ENCODE results near the gene REN.

The REN gene

GRCh38 chr1:204178487-204179281 is 12.5 kb upstream of the REN start:
- H3K27me3 ChIP-seq: peaks cover 0 to 32% of the 10 kb centered on the region in 2 donors
- no peak overlapping the region for H3K27ac ChIP-seq
- no peak for DNase-seq
- TF ChIP-seq CTCF (IDR thresholded peaks at IDR 0.05): no peak
- H3K36me3 ChIP-seq: no peaks in the 10 kb centered on the region
- no peaks in the 10 kb centered on the region for H3K4me1 ChIP-seq
- no peaks in the 10 kb centered on the region for H3K9me3 ChIP-seq
- no peak overlapping the region for H3K4me3 ChIP-seq
- intact Hi-C loops (cut with DNase I; ENCODE audit: low total_unique reads): no loop called here

- no peak for TF ChIP-seq CTCF (IDR thresholded peaks at IDR 0.05)
- Histone ChIP-seq H3K9me3 (no peaks in the 10 kb centered on the region), H3K27ac (no peak overlapping the region), H3K36me3 (no peaks in the 10 kb centered on the region), H3K27me3 (peaks cover 0 to 32% of the 10 kb centered on the region in 2 donors), H3K4me3 (no peak overlapping the region), H3K4me1 (no peaks in the 10 kb centered on the region)
- intact Hi-C loops (cut with DNase I; ENCODE audit: low total_unique reads): no loop called here
- no peak for DNase-seq
Observed at GRCh38 chr1:204177133-204177532, 11.0 kb upstream of the REN start.

GRCh38 chr1:204176049-204176448 is 9.9 kb upstream of the REN start:
- H3K4me1 ChIP-seq: no peaks in the 10 kb centered on the region
- intact Hi-C loops (cut with DNase I; ENCODE audit: low total_unique reads): no loop called here
- TF ChIP-seq CTCF (IDR thresholded peaks at IDR 0.05): no peak
- H3K27ac ChIP-seq: no peak overlapping the region
- peaks cover 0 to 32% of the 10 kb centered on the region in 2 donors for H3K27me3 ChIP-seq
- H3K36me3 ChIP-seq: no peaks in the 10 kb centered on the region
- H3K9me3 ChIP-seq: no peaks in the 10 kb centered on the region
- no peak for DNase-seq
- H3K4me3 ChIP-seq: no peak overlapping the region

- peaks cover 0 to 7% (median 6%) of the 10 kb centered on the region in 3 donors for H3K9me3 ChIP-seq
- H3K27ac ChIP-seq: no peak overlapping the region
- no peaks in the 10 kb centered on the region for H3K4me1 ChIP-seq
- no peak overlapping the region for H3K4me3 ChIP-seq
- H3K36me3 ChIP-seq: no peaks in the 10 kb centered on the region
- no peak for TF ChIP-seq CTCF (IDR thresholded peaks at IDR 0.05)
- intact Hi-C loops (cut with DNase I; ENCODE audit: low total_unique reads): no loop called here
- DNase-seq: no peak
- H3K27me3 ChIP-seq: peaks cover 0 to 32% of the 10 kb centered on the region in 2 donors
Observed at GRCh38 chr1:204174958-204175357, 8.8 kb upstream of the REN start.

- no peak for DNase-seq
- no peaks in the 10 kb centered on the region for H3K36me3 ChIP-seq
- TF ChIP-seq CTCF (IDR thresholded peaks at IDR 0.05): no peak
- H3K4me3 ChIP-seq: no peak overlapping the region
- no peaks in the 10 kb centered on the region for H3K4me1 ChIP-seq
- peaks cover 0 to 26% of the 10 kb centered on the region in 2 donors for H3K27me3 ChIP-seq
- H3K27ac ChIP-seq: no peak overlapping the region
- intact Hi-C loops (cut with DNase I; ENCODE audit: low total_unique reads): no loop called here
- peaks cover 0 to 19% (median 11%) of the 10 kb centered on the region in 3 donors for H3K9me3 ChIP-seq
Observed at GRCh38 chr1:204172404-204173029, 6.4 kb upstream of the REN start.
